ENCODE results near the gene PIP5K1A. TPM values are rescaled to one million over a fixed set of nuclear protein-coding genes. Genes with fewer than 3 reads are reported as not detected.

Gene PIP5K1A
- total RNA-seq, 4 donors from 2014 or later: 23.4 to 46.8 (median 36.9) TPM

DNA sequence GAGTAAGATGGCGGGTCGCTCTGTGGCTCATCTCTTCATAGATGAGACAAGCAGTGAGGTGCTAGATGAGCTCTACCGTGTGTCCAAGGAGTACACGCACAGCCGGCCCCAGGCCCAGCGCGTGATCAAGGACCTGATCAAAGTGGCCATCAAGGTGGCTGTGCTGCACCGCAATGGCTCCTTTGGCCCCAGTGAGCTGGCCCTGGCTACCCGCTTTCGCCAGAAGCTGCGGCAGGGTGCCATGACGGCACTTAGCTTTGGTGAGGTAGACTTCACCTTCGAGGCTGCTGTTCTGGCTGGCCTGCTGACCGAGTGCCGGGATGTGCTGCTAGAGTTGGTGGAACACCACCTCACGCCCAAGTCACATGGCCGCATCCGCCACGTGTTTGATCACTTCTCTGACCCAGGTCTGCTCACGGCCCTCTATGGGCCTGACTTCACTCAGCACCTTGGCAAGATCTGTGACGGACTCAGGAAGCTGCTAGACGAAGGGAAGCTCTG is 39.6 kb upstream of the PIP5K1A start:
- no peaks in the 10 kb centered on the region for H3K27me3 ChIP-seq
- DNase-seq (peak in 1 of 2 donors; percentile 26), ATAC-seq (no peak)
- peak overlapping the region; percentile 31 to 59 (median 51) for H3K27ac ChIP-seq
- no peak overlapping the region for H3K4me3 ChIP-seq
- H3K9me3 ChIP-seq: no peaks in the 10 kb centered on the region
- intact Hi-C loops (cut with DNase I; ENCODE audit: low total_unique reads) (no loop called here), in situ Hi-C loops (cut with MboI; ENCODE audit: low sequenced_read_pairs in 4 of 4) (loop anchor here in 3 of 4 donors (5.0 to 10.0 kb wide), 2 partner anchors 54 to 62 kb away; no protein-coding TSS in a partner anchor)
- TF ChIP-seq, protein P1, sequence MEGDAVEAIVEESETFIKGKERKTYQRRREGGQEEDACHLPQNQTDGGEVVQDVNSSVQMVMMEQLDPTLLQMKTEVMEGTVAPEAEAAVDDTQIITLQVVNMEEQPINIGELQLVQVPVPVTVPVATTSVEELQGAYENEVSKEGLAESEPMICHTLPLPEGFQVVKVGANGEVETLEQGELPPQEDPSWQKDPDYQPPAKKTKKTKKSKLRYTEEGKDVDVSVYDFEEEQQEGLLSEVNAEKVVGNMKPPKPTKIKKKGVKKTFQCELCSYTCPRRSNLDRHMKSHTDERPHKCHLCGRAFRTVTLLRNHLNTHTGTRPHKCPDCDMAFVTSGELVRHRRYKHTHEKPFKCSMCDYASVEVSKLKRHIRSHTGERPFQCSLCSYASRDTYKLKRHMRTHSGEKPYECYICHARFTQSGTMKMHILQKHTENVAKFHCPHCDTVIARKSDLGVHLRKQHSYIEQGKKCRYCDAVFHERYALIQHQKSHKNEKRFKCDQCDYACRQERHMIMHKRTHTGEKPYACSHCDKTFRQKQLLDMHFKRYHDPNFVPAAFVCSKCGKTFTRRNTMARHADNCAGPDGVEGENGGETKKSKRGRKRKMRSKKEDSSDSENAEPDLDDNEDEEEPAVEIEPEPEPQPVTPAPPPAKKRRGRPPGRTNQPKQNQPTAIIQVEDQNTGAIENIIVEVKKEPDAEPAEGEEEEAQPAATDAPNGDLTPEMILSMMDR (IDR thresholded peaks at IDR 0.05 in 4 of 5, conservative IDR thresholded peaks at IDR 0.05 in 1 of 5): no peak
- TF ChIP-seq POLR2A (IDR thresholded peaks at IDR 0.05): no peak
- peaks cover 20 to 21% of the 10 kb centered on the region in 2 donors for H3K4me1 ChIP-seq
- H3K36me3 ChIP-seq: peaks cover 0 to 37% of the 10 kb centered on the region in 2 donors

DNA sequence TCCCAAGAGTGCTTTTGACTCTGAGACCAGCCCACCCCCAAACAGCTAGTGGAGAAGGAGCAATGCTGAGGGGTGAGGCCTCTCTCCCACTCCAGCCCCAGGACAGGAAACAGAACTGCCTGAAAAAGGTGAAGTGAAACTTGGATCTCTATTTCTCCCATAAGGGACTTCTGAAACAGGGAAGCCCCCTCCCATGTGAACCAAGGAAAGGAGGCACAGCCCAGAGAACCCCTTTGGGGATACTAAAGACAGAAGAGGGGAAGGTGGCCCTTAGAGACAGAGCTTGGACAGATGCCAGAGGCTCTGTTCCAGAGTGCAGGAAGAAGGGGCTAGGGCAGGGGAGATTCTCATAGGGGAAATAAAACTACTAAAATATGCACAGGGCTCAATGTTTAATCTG is 39.0 kb upstream of the PIP5K1A start:
- TF ChIP-seq, protein P1 (IDR thresholded peaks at IDR 0.05 in 4 of 5, conservative IDR thresholded peaks at IDR 0.05 in 1 of 5): no peak
- TF ChIP-seq POLR2A (IDR thresholded peaks at IDR 0.05): no peak
- H3K9me3 ChIP-seq: no peaks in the 10 kb centered on the region
- DNase-seq: peak in 1 of 2 donors; percentile 11
- no peak for ATAC-seq
- peaks cover 0 to 37% of the 10 kb centered on the region in 2 donors for H3K36me3 ChIP-seq
- H3K4me1 ChIP-seq: peaks cover 24 to 26% of the 10 kb centered on the region in 2 donors
- peak overlapping the region; percentile 31 to 59 (median 51) for H3K27ac ChIP-seq
- H3K27me3 ChIP-seq: no peaks in the 10 kb centered on the region
- H3K4me3 ChIP-seq: no peak overlapping the region
- in situ Hi-C loops (cut with MboI; ENCODE audit: low sequenced_read_pairs in 4 of 4) (loop anchor here in 3 of 4 donors (5.0 to 10.0 kb wide), 2 partner anchors 55 to 62 kb away; no protein-coding TSS in a partner anchor), intact Hi-C loops (cut with DNase I; ENCODE audit: low total_unique reads) (no loop called here)

DNA sequence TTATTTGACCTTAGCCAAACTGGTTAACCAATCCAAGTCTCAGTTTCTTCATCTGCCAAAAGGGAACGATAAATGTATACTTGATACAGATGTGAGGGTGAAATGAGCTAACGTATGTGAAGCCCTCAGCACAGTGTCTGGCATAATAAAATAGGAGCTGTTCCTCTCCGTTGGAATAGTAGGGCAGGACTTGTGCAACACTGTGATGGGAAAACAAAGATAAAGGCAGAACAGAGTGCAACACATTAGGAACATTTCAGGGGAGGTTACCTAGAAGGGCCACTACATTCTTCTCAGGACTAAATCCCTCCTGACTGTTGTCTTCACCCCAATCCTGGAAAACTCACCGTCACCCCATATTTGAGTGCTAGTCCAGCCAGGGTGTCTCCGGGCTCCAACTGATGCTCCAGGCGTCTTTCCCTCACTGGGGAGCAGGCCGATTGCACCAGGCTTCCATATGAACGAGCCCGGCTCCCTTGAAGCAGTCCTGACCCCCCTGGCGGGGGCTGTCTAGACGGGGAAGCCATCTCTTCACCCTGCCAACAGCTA is 33.5 kb upstream of the PIP5K1A start:
- H3K4me1 ChIP-seq: peaks cover 45 to 50% of the 10 kb centered on the region in 2 donors
- H3K36me3 ChIP-seq: peaks cover 0 to 17% of the 10 kb centered on the region in 2 donors

DNA sequence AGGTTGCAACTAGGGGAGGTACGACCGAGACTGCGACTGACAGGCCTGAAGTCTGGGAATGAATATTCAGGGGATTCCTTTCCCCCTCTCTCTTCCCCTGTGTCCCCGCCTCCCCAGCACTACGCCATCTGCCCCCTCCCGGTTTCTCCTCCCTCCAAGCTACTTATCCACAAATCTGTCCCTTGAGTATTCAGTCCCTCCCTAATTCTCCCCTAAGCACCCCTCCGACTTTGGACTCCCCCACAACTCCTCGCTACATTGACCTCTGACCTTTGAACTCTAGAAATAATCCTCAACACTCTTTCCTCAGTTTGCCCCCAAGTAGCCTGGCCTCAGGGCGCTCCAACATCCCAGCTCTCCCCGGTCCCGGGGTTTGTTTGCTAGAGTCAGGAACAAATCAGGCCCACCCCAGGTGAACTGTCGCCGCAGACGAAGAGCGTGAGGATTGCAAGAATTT is 33.0 kb upstream of the PIP5K1A start:
- in situ Hi-C loops (cut with MboI; ENCODE audit: low sequenced_read_pairs in 4 of 4) (no loop called here), intact Hi-C loops (cut with DNase I; ENCODE audit: low total_unique reads) (loop anchor here (1.0 to 2.0 kb wide), 2 partner anchors 19 to 95 kb away; partner anchors contain the start of genes GABPB2 and SEMA6C)
- no peaks in the 10 kb centered on the region for H3K27me3 ChIP-seq

More for the DNA sequence above, 33.5 kb upstream of the PIP5K1A start:
- Histone ChIP-seq H3K27me3 (no peaks in the 10 kb centered on the region), H3K27ac (peak overlapping the region; percentile 91 to 99 (median 91)), H3K9me3 (no peaks in the 10 kb centered on the region), H3K4me3 (peak overlapping the region; percentile 82 to 97 (median 84))
- in situ Hi-C loops (cut with MboI; ENCODE audit: low sequenced_read_pairs in 4 of 4) (no loop called here), intact Hi-C loops (cut with DNase I; ENCODE audit: low total_unique reads) (loop anchor here (1.0 to 2.0 kb wide), 2 partner anchors 19 to 94 kb away; partner anchors contain the start of genes GABPB2 and SEMA6C)
- ATAC-seq (peak; percentile 1 to 2), DNase-seq (no peak)
- TF ChIP-seq, protein P1 (IDR thresholded peaks at IDR 0.05 in 4 of 5, conservative IDR thresholded peaks at IDR 0.05 in 1 of 5): no peak
- TF ChIP-seq POLR2A (IDR thresholded peaks at IDR 0.05): no peak

More for the DNA sequence above, 33.0 kb upstream of the PIP5K1A start:
- peak; percentile 45 to 51 for DNase-seq
- peak overlapping the region; percentile 91 to 99 (median 91) for H3K27ac ChIP-seq
- peak overlapping the region; percentile 82 to 97 (median 84) for H3K4me3 ChIP-seq
- no peaks in the 10 kb centered on the region for H3K9me3 ChIP-seq
- TF ChIP-seq, protein P1 (IDR thresholded peaks at IDR 0.05 in 4 of 5, conservative IDR thresholded peaks at IDR 0.05 in 1 of 5): no peak
- TF ChIP-seq POLR2A (IDR thresholded peaks at IDR 0.05): no peak
- peak; percentile 5 to 28 for ATAC-seq
- peaks cover 0 to 17% of the 10 kb centered on the region in 2 donors for H3K36me3 ChIP-seq
- peaks cover 48 to 54% of the 10 kb centered on the region in 2 donors for H3K4me1 ChIP-seq
